Eye (tissue), 1 donor: Measurements from ENCODE around the gene AUTS2.

Source experiments
- DNase-seq: peaks from one replicate; pipeline ENCODE4 v3.0.0-alpha.2; 2015

AUTS2 gene

DNA sequence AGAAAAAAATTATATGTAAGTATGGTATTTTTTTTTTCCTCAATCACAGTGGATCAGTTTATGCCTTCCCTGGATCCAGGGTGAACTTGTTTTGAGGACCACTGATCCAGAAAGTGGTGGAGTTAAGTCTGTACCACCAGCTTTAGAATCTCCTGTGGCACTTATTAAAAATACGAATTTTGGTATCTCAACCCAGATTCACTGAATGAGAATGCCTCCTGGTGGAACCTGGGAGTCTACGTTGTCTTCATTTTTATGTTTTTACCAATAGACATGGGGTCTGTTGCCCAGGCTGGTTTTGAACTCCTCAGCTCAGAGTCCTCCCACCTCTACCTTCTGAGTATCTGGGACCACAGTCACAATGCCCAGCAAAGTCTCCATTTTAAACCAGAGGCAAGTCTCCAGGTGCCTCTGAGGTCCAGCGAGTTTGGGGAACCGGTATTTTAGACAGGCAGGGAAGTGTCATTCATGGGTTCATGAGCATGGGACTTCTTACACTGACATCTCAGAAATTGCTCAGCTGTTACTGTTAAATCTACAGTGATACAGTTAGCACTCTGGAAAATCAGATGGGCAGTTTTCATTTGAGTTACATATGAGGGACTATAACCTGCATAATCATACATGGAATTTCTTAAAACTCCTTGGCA, 200.9 kb downstream of the AUTS2 start:
- DNase-seq = no peak

- no peak for DNase-seq
These were observed 201.7 kb downstream of the AUTS2 start for GRCh38 chr7:69799990-69800389.

- no peak for DNase-seq
These were observed 202.2 kb downstream of the AUTS2 start for GRCh38 chr7:69800495-69800894.

- no peak for DNase-seq
These were observed 203.7 kb downstream of the AUTS2 start for GRCh38 chr7:69801729-69802682.

GRCh38 chr7:69803699-69804516, 205.6 kb downstream of the AUTS2 start:
- DNase-seq = no peak

- DNase-seq = no peak
These were observed 206.7 kb downstream of the AUTS2 start for GRCh38 chr7:69804962-69805361.

DNA sequence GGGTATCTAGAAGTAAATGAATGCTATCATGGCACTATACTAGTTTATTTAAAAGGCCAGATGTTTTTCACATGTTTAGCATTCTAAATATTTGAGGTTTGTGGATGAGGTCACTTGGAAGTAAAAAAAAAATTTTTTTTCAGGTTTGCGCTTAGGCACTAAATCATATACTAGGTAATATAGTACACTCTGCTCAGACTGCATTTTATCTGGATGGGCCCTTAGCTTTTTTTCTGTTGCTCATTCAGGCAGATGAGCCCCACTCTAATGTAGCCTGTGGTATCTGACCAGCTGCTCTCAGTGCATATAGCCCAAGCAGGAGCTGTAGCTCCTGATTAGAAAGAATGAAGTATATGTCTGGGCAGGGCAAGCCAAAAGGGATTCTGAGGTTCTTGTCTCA, 210.1 kb downstream of the AUTS2 start:
- no peak for DNase-seq

- no peak for DNase-seq
These were observed 213.4 kb downstream of the AUTS2 start for GRCh38 chr7:69811476-69812308.

GRCh38 chr7:69812756-69813155, 214.5 kb downstream of the AUTS2 start:
- DNase-seq = no peak

- no peak for DNase-seq
These were observed 215.5 kb downstream of the AUTS2 start for GRCh38 chr7:69813637-69814240.

- peak; percentile 78 for DNase-seq
These were observed 216.2 kb downstream of the AUTS2 start for GRCh38 chr7:69814421-69814962.

GRCh38 chr7:69816501-69816900, 218.2 kb downstream of the AUTS2 start:
- no peak for DNase-seq

DNA sequence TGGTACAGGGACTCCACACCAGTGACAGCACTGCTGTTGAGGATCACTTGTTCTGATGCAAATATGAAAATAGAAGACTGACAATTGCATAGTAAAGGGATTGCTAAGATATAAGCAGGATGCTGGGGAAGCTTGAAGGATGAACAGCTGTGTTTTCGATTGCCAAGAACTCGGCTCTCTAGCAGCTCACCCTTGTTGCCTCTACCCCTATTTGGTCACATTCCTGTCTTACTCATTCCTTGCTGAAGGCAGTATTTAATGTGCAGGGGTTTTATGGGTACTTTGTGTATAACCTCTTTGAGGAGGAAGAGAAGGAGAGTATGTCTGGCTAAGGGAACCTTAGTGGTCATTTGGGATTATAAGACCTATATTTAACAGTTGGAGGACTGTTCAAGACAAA, 218.8 kb downstream of the AUTS2 start:
- DNase-seq = no peak

GRCh38 chr7:69817841-69818635, 219.8 kb downstream of the AUTS2 start:
- peak; percentile 49 for DNase-seq

DNA sequence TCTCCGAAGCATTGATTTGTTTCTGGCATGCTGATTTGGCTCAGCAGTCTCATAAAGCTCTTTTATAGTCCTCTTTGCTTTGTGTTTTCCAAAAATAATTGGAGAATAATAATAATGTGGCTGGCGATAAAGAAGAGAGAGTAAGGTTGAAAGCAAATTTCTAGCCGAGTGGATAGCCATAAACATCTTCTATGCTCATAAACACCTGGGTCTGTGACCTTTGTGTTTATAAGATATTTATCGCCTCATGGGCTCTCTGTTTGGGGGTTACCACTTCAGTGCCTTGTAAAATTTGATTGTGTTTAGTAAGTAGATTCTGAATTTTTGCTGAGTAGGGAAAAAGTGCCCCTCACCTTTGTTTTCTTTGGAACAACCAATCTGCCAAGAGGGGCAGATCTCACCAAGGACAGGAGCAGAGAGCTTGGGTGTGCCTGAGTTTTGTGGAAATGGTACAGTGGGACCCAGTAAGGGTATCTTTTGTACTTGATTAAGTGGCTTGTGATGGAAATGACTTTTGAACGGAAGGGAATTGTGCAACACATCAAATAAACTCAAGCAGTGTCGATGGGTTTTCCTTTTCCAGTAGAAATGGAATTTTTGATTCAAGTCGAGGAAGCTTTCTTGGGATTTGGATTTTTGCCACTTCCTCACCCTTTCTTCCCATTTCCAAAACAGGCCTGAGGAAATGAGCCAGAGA, 220.5 kb downstream of the AUTS2 start:
- DNase-seq = no peak

DNA sequence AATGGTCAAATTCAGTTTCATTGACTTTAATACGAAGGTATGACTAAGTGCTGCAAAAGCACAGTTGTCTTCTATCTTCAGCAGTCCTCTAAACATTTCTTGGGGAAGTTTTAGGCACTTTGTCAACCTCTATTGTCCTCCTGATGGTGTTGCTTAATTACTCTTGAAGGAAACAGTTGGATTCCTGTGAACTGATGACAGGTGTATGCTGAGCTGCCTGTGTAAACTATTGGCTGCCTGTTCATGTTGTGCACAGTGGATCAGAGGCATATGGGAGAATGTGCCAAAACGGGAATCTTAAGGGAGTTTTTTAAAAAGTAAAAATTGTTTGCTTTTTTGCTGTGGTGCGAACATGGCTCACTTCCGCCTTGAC, 221.0 kb downstream of the AUTS2 start:
- DNase-seq = no peak

- no peak for DNase-seq
These were observed 222.4 kb downstream of the AUTS2 start for GRCh38 chr7:69820479-69821192.

DNA sequence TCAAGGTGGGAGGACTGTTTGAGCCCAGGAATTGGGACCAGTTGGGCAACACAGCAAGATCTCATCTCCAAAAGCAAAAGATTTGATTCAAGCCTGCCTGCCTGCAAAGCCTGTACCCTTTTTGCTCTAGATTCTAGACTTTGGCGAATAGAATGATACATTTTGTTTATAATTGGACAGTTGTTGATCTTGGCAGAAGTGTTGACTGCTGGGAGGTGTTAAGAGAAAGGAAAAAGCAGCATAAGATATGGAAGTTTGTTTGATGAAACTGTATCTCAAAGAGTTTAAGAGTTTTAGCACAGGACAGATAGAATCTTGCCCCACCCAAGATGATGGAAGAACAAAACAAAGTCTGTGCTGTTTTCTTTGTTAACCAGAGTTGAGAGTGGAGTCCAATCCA, 224.1 kb downstream of the AUTS2 start:
- no peak for DNase-seq

GRCh38 chr7:69823151-69823744, 225.0 kb downstream of the AUTS2 start:
- DNase-seq = no peak
